Ureter (tissue), 1 donor: Measurements from ENCODE around the gene P2RX7. TPM values are rescaled to one million over a fixed set of nuclear protein-coding genes. Genes with fewer than 3 reads are reported as not detected.
"Not testable (repeated sequence)": the region's sequence is repeated elsewhere in the genome, so short reads cannot be mapped to it uniquely, and the experiment has no call there.

Experiments
- DNase-seq: peaks from one replicate; pipeline ENCODE4 v3.0.0-alpha.2; 2020; ENCODE audit warnings: low spot score
- total RNA-seq: library from RNA; stranded (reverse); gene quantifications from one replicate; pipeline ENCODE4 v1.2.4, GENCODE V29; 2023
- donor health status: DM: yes; HTN: yes; CAD: no.

Gene P2RX7
- total RNA-seq, 1 donor from 2014 or later = 1.8 TPM

GRCh38 chr12:121170611-121171260 is 38.1 kb downstream of the P2RX7 start:
- DNase-seq = no peak

- DNase-seq = no peak
These were observed 39.5 kb downstream of the P2RX7 start for GRCh38 chr12:121172145-121172544.

DNA sequence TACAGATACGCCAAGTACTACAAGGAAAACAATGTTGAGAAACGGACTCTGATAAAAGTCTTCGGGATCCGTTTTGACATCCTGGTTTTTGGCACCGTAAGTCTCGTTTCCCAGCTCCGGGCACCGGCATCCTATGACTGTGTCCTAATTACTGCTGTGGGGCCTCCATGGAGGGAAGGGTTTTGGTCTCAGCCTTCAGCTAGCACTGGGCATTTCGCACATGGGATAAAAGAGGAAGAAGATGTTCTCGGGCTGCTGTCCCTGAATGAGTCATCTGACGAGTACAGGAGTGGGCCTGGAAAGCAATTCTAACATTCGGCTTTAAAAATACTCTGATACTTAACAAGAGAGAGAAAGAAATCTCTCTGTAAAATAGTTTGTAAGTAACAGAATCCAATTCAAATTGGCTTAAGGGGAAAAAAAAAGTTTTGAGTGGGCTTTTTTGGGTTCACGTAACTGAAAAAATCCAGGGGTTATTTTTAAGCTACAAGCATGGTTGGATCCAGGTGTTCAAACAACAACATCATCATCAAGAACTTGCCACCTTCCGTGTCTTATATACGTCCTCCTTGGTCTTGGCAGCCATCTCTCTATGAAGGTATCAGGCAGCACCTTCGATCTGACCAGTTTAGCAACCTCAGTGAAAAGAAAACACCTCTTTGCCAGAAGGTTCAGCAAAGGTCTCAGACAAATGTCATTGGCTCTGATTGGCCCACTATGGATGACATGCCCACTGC is 42.9 kb downstream of the P2RX7 start:
- peak; percentile 47 for DNase-seq

- DNase-seq = no peak
These were observed 44.3 kb downstream of the P2RX7 start for GRCh38 chr12:121176826-121177529.

DNA sequence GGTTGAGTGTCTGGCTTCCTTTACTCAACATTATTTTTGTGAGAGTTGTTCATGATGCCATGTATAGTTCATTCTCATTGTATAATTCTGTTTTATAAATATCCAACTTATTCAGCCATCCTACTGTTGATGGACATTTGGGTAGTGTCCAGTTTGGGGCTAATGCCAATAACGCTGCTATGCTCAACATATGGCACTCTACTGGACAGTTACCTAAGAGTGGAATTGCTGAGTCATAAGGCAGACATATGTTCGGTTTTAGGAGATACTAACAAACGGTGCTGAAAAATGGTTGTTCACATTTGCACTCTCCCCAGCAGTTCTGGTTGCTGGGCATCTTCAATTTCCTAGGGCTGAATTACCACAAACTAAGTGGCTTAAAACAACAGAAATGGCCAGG is 48.5 kb downstream of the P2RX7 start:
- DNase-seq = no peak

DNA sequence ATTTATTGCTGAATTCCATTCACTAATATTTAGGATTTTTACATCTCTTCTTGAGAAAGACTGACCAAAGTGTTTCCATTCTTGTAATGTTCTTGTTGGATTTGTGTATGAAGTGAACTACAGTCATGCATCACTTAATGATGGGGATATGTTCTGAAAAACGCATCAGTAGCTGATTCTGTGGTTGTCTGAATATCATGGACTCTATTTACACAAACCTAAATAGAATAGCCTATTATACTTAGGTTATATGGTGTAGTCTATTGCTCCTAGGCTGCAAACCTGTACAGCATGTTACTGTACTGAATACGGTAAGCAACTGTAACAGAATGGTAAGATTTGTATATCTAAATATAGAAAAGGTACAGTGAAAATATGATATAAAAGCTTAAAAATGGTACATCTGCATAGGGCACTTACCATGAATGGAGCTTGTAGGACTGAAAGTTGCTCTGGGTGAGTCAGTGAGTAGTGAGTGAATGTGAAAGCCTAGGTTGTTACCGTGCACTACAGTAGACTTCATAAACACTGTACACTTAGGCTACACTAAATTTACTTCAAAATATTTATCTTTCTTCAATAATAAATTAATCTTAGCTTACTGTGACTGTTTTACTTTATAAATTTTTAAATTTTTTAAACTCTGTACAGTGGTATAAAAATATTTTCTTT is 49.7 kb downstream of the P2RX7 start:
- no peak for DNase-seq

DNA sequence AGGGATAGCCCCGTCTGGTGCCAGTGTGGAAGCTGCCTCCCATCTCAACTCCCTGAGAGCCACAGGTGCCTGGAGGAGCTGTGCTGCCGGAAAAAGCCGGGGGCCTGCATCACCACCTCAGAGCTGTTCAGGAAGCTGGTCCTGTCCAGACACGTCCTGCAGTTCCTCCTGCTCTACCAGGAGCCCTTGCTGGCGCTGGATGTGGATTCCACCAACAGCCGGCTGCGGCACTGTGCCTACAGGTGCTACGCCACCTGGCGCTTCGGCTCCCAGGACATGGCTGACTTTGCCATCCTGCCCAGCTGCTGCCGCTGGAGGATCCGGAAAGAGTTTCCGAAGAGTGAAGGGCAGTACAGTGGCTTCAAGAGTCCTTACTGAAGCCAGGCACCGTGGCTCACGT is 51.7 kb downstream of the P2RX7 start:
- peak; percentile 80 for DNase-seq

GRCh38 chr12:121184984-121185889 is 52.6 kb downstream of the P2RX7 start:
- DNase-seq = no peak

GRCh38 chr12:121186826-121187225 is 54.1 kb downstream of the P2RX7 start:
- DNase-seq = no peak

DNA sequence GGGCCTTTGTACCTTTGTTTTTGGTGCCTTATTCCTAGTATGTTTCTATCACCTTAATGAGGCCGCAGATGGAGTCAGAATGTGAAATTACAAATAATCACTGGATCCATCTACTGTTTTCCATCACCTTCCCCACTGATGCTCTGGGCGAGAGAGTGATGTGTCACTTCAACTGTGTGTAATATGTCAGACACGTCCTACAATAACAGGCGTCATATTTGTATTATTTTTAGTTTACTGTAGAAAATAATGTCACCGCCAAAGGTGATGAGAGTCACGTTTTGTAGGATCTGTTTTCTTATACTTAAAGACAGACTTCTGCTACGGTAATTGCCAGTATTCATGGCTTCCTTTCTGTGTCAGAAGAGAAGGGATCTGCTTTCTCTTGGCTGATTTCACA is 54.8 kb downstream of the P2RX7 start:
- DNase-seq = no peak

GRCh38 chr12:121188227-121188626 is 55.6 kb downstream of the P2RX7 start:
- no peak for DNase-seq

- DNase-seq = no peak
These were observed 56.5 kb downstream of the P2RX7 start for GRCh38 chr12:121189131-121189530.

GRCh38 chr12:121189619-121190155 is 57.0 kb downstream of the P2RX7 start:
- no peak for DNase-seq

DNA sequence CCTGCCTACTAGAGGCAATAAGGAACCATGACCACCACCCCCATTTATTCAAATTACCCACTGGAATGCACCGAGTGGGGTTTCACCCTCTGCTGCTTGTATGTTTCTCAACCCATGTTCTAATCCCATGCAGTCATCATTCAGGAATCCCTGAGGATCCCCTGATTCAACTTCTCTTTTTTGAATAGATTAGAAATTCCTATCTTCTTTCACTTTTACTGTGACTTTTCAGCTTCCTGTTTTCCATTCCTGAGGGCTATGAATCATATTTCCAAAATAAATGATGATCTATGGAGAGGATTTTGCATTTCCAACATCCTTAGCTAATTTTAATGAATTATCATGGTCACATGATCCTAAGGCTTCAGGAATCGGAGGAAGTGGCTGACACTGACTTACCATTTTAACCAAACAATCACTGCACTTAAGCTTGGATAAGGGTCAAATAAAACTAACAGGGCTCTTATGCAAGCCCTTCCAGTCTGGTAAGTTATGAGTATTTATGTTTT is 57.9 kb downstream of the P2RX7 start:
- no peak for DNase-seq

GRCh38 chr12:121191151-121191550 is 58.5 kb downstream of the P2RX7 start:
- DNase-seq = no peak

DNA sequence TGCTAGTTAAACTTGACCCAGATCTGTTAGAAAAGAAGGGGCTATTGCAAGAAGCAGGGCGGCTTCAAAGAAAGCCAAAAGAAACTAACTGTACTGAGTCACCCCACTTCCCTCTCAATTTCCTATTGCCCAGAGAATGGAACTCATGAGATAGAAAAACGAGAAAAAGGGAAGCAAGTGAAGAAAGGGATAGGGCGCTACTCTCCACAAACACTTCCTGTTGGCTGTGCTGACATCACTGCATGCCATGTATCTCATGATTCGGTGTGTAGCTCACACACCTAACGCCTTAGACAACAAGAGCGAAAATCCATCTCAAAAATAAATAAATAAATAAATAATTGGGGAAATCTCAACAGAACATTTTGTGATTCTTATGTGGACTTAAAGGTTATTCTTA is 64.2 kb downstream of the P2RX7 start:
- DNase-seq = no peak

- no peak for DNase-seq
These were observed 66.3 kb downstream of the P2RX7 start for GRCh38 chr12:121198949-121199348.

DNA sequence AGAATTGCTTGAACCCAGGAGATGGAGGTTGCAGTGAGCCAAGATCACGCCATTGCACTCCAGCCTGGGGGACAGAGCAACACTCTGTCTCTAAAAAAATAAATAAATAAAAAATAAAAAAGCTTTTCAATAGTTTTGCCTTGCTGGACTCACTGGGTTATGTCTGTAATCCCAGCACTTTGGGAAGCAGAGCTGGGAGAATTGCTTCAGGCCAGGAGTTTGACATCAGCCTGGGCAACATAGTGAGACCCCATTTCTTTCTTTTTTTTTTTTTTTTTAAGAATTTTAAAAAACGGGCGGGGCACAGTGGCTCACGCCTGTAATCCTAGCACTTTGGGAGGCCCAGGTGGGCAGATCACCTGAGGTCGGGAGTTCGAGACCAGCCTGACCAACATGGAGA is 68.5 kb downstream of the P2RX7 start:
- DNase-seq = not testable (repeated sequence)

GRCh38 chr12:121202407-121203355 is 70.0 kb downstream of the P2RX7 start:
- no peak for DNase-seq

DNA sequence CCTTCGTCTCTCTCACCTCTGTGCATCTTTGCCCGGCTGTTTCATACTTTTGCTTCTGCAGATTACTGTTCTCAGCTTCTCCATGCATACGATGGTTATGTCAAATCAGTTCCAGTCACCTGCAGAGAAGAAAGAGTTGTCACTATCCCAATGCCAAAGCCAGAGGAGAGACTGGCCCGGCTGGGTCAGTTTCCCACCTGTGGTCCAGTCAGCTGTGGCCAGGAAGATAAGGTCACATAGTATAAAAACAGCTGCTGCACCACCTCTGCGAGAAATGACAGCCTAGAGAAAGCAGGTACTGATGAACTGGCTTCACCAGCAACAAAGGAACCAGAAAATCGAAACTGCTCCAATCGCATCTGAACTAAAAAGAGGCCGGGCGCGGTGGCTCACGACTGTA is 70.8 kb downstream of the P2RX7 start:
- DNase-seq = no peak
